ENCODE data around the gene PIEZO1.
A peak's percentile ranks its signal among the peaks of the same experiment; 100 is the strongest.

PIEZO1 gene

DNA sequence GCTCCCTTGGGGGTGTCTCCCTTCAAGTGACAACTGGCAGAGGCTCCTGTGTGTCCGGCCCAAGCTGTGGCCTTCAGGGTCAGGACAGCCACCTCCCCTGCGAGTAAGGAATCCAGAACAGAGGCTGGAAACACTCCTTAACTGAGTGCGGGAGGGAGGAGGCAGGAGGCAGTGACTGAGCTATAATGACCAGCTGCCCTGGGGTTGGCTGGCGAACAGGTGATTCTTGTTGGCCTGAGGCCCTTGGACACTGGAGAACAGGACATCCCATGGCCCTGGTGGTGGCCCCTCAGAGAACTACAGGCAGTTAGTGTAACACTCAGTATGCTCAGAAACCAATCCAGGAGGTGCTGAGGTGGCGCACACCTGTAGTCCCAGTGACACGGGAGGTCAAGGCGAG, 89.3 kb downstream of the PIEZO1 start:
- TF ChIP-seq, protein P1, sequence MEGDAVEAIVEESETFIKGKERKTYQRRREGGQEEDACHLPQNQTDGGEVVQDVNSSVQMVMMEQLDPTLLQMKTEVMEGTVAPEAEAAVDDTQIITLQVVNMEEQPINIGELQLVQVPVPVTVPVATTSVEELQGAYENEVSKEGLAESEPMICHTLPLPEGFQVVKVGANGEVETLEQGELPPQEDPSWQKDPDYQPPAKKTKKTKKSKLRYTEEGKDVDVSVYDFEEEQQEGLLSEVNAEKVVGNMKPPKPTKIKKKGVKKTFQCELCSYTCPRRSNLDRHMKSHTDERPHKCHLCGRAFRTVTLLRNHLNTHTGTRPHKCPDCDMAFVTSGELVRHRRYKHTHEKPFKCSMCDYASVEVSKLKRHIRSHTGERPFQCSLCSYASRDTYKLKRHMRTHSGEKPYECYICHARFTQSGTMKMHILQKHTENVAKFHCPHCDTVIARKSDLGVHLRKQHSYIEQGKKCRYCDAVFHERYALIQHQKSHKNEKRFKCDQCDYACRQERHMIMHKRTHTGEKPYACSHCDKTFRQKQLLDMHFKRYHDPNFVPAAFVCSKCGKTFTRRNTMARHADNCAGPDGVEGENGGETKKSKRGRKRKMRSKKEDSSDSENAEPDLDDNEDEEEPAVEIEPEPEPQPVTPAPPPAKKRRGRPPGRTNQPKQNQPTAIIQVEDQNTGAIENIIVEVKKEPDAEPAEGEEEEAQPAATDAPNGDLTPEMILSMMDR (IDR thresholded peaks at IDR 0.05), result no peak
- H3K27me3 Mint-ChIP-seq (ENCODE audit: low read depth, poor library complexity), result peaks cover 11% of the 10 kb centered on the region
- no peaks in the 10 kb centered on the region for H3K4me1 Mint-ChIP-seq
- H3K4me3 Mint-ChIP-seq, result no peak overlapping the region
- H3K36me3 Mint-ChIP-seq (ENCODE audit: low read depth), result no peaks in the 10 kb centered on the region
- no peak for DNase-seq
- no peak overlapping the region for H3K27ac Mint-ChIP-seq
- H3K9me3 Mint-ChIP-seq, result no peaks in the 10 kb centered on the region

- TF ChIP-seq, protein P1 (IDR thresholded peaks at IDR 0.05), result no peak
- DNase-seq, result no peak
- no peak overlapping the region for H3K4me3 Mint-ChIP-seq
- no peaks in the 10 kb centered on the region for H3K9me3 Mint-ChIP-seq
- peaks cover 17% of the 10 kb centered on the region for H3K27me3 Mint-ChIP-seq (ENCODE audit: low read depth, poor library complexity)
- no peak overlapping the region for H3K27ac Mint-ChIP-seq
- no peaks in the 10 kb centered on the region for H3K4me1 Mint-ChIP-seq
- no peaks in the 10 kb centered on the region for H3K36me3 Mint-ChIP-seq (ENCODE audit: low read depth)
Observed at GRCh38 chr16:88695218-88695617, 89.8 kb downstream of the PIEZO1 start.

DNA sequence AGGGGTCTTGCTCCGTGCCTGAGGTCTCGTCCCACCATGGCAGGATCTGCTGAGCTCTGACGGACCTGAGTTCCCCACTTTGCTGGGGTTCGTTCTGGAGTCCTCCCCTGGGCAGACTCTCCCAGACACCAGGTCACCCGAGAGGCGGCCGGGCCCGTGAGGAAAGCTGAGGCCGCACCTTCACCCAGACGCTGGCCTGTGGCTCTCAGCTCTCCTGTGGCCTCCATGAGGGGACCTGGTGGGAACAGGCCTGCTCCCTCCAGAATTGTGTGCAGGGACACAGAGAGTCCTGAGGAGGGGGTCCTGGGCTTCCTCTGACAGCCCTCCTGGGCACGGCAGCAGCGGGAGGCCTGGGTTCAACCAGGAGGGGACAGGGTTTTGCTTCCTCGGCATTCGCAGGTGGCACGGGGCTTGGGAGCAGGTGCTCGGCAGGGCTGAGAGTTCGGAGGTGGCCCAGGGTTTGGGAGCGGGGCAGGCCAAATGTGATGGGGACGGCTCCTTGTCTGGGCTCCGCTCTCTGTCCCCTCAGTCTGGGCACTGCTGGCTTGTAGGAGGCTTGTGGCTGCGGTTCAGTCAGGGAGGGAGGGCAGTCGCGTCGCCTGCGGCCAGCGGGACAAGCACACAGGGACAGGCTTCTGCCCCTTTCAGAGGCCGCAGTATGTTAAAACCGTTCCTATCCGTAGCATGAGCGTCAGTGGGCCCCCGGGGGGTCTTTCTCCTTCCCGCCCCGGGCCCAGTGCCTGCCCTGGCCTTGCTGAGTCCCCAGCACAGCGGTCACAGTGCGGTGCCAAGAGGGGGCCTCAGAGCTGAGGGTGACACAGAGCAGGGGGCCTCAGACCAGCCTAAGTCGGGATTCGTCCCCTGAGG, 90.6 kb downstream of the PIEZO1 start:
- DNase-seq, result no peak
- TF ChIP-seq, protein P1 (IDR thresholded peaks at IDR 0.05), result no peak
- H3K4me1 Mint-ChIP-seq, result no peaks in the 10 kb centered on the region
- peaks cover 24% of the 10 kb centered on the region for H3K27me3 Mint-ChIP-seq (ENCODE audit: low read depth, poor library complexity)
- no peaks in the 10 kb centered on the region for H3K9me3 Mint-ChIP-seq
- H3K36me3 Mint-ChIP-seq (ENCODE audit: low read depth), result no peaks in the 10 kb centered on the region
- peak overlapping the region; percentile 64 for H3K27ac Mint-ChIP-seq
- H3K4me3 Mint-ChIP-seq, result no peak overlapping the region

GRCh38 chr16:88693420-88694177, 91.4 kb downstream of the PIEZO1 start:
- TF ChIP-seq, protein P1 (IDR thresholded peaks at IDR 0.05), result no peak
- Mint-ChIP-seq H3K27me3 (ENCODE audit: low read depth, poor library complexity) (peaks cover 33% of the 10 kb centered on the region), H3K36me3 (ENCODE audit: low read depth) (no peaks in the 10 kb centered on the region), H3K27ac (no peak overlapping the region), H3K9me3 (no peaks in the 10 kb centered on the region), H3K4me3 (no peak overlapping the region), H3K4me1 (peaks cover 4% of the 10 kb centered on the region)
- no peak for DNase-seq

- peaks cover 5% of the 10 kb centered on the region for H3K4me1 Mint-ChIP-seq
Observed at GRCh38 chr16:88692861-88693260, 92.2 kb downstream of the PIEZO1 start.

More at GRCh38 chr16:88692861-88693260, 92.2 kb downstream of the PIEZO1 start:
- Mint-ChIP-seq H3K27ac (no peak overlapping the region), H3K27me3 (ENCODE audit: low read depth, poor library complexity) (peaks cover 40% of the 10 kb centered on the region), H3K9me3 (no peaks in the 10 kb centered on the region), H3K36me3 (ENCODE audit: low read depth) (no peaks in the 10 kb centered on the region), H3K4me3 (no peak overlapping the region)
- no peak for DNase-seq
- TF ChIP-seq, protein P1 (IDR thresholded peaks at IDR 0.05), result no peak
